Right renal pelvis (tissue), 4 donors: ENCODE results near the gene UCP3. TPM values are rescaled to one million over a fixed set of nuclear protein-coding genes. Genes with fewer than 3 reads are reported as not detected.

ENCODE experiments used
- DNase-seq, 4 donors: peaks; one replicate each; pipeline ENCODE4 v3.0.0-alpha.2; 2013; ENCODE audit warnings: low read depth in 4 of 4, low spot score in 3 of 4, missing footprints in 1 of 4
- polyA plus RNA-seq, 4 donors: library from polyadenylated mRNA; unstranded; fragments of 120-200 nt; gene quantifications; one replicate each; pipeline ENCODE4 v1.2.1, GENCODE V29; 2013; ENCODE audit not compliant: insufficient read length in 4 of 4

UCP3 gene
- polyA plus RNA-seq, 4 donors = 2.1 to 2.3 (median 2.2) TPM

- no peak for DNase-seq
These were observed 50.3 kb downstream of the UCP3 start for GRCh38 chr11:73958521-73959141.

- DNase-seq = no peak
These were observed 51.1 kb downstream of the UCP3 start for GRCh38 chr11:73957654-73958361.

- DNase-seq = no peak
These were observed 51.8 kb downstream of the UCP3 start for GRCh38 chr11:73956876-73957653.

GRCh38 chr11:73951797-73952196 is 57.1 kb downstream of the UCP3 start:
- no peak for DNase-seq

- DNase-seq = peak in 2 of 4 donors; percentile 29 to 33
These were observed 57.8 kb downstream of the UCP3 start, which contains the start of gene DNAJB13 for GRCh38 chr11:73950869-73951710. Gene DNAJB13 (plus strand): TSS chr11:73951026. CDS start chr11:73951070, 44 bp downstream.

Other genes starting within 250 kb of the UCP3 start
- 100 to 1,000 TPM; 117 to 132 (median 129) TPM for gene RAB6A, start 248.0 kb downstream of the UCP3 start, polyA plus RNA-seq
- gene MRPL48, start 221.2 kb downstream of the UCP3 start, polyA plus RNA-seq = 10 to 100 TPM; 63.7 to 71.8 (median 67.6) TPM
- 10 to 100 TPM; 66.9 to 76.0 (median 69.5) TPM for gene COA4, start 132.2 kb downstream of the UCP3 start, polyA plus RNA-seq
- 10 to 100 TPM; 29.6 to 36.5 (median 34.7) TPM for gene PAAF1, start 132.1 kb downstream of the UCP3 start, polyA plus RNA-seq
- gene DNAJB13, start 58.1 kb downstream of the UCP3 start, polyA plus RNA-seq = 1 to 10 TPM; 2.1 to 4.4 (median 3.7) TPM
- 10 to 100 TPM; 51.6 to 82.1 (median 73.9) TPM for gene UCP2, start 26.2 kb downstream of the UCP3 start, polyA plus RNA-seq
- gene C2CD3, start 161.9 kb upstream of the UCP3 start, polyA plus RNA-seq = 10 to 100 TPM; 19.2 to 24.7 (median 23.4) TPM
- gene PPME1, start 162.2 kb upstream of the UCP3 start, polyA plus RNA-seq = 10 to 100 TPM; 36.8 to 41.4 (median 39.6) TPM